Uterus (tissue), 4 donors: Measurements from ENCODE around the gene MT1H. TPM values are rescaled to one million over a fixed set of nuclear protein-coding genes. Genes with fewer than 3 reads are reported as not detected.
A peak's percentile ranks its signal among the peaks of the same experiment; 100 is the strongest.

Source experiments
- DNase-seq, 2 donors: peaks; one replicate each; pipeline ENCODE4 v3.0.0-alpha.2; 2019 to 2020
- H3K27ac ChIP-seq, 2 donors: fragments of 200-600 bp; sonication (generic); 1 replicate in 1 of 2; 2 replicates in 1 of 2; pipeline ENCODE4 v1.5.1; 2016 to 2018
- H3K27me3 ChIP-seq, 2 donors: fragments of 200-600 bp; sonication (generic); one replicate each; pipeline ENCODE4 v1.5.1; 2018 to 2019; ENCODE audit warnings: control low read depth in 1 of 2
- H3K36me3 ChIP-seq, 2 donors: fragments of 200-600 bp; sonication (generic); one replicate each; pipeline ENCODE4 v1.5.1; 2019; ENCODE audit warnings: control low read depth in 1 of 2
- H3K4me1 ChIP-seq, 2 donors: fragments of 200-600 bp; sonication (generic); one replicate each; pipeline ENCODE4 v1.5.1; 2018 to 2019; ENCODE audit warnings: control low read depth in 1 of 2
- H3K4me3 ChIP-seq, 2 donors: fragments of 200-600 bp; sonication (generic); 1 replicate in 1 of 2; 2 replicates in 1 of 2; pipeline ENCODE4 v1.5.1; 2018 to 2019; ENCODE audit warnings: mild to moderate bottlenecking in 1 of 2
- H3K9me3 ChIP-seq, 2 donors: fragments of 200-600 bp; sonication (generic); one replicate each; pipeline ENCODE4 v1.5.1; 2019; ENCODE audit warnings: control low read depth in 1 of 2
- CTCF ChIP-seq, 4 experiments: fragments of 200-600 bp in 2 of 4; fragments of 450-650 bp in 2 of 4; sonication (generic) in 2 of 4; IDR thresholded peaks; one replicate each; pipeline ENCODE4 v1.5.1; 2016 to 2019; ENCODE audit warnings: antibody characterized with exemption in 4 of 4, mild to moderate bottlenecking in 2 of 4, moderate library complexity in 1 of 4
- POLR2A ChIP-seq, 2 donors: fragments of 450-650 bp; IDR thresholded peaks; one replicate each; pipeline ENCODE4 v1.6.1; 2016; ENCODE audit warnings: antibody characterized with exemption in 2 of 2, mild to moderate bottlenecking in 1 of 2, moderate library complexity in 1 of 2
- intact Hi-C: fragments of 100-400 bp; cut with DNase I; formaldehyde crosslinking; loops from one replicate; pipeline ENCODE4 v1.15.1; 2023; ENCODE audit warnings: low total_unique reads
- total RNA-seq, 4 donors: library from RNA; depleted of rRNA in 3 of 4; stranded (reverse); fragments of >200 nt in 3 of 4; gene quantifications; one replicate each; pipeline versions ENCODE4 v1.1.0 to v1.2.4, GENCODE V29; 2014 to 2023
- donor health status: DM: yes; HTN: yes; CAD: no.

Gene MT1H
- total RNA-seq, 4 donors from 2014 or later, result not detected

- TF ChIP-seq POLR2A (IDR thresholded peaks at IDR 0.05) (no peak), CTCF (IDR thresholded peaks at IDR 0.05) (no peak)
- H3K9me3 ChIP-seq, result no peaks in the 10 kb centered on the region
- H3K36me3 ChIP-seq, result no peaks in the 10 kb centered on the region
- no peak for DNase-seq
- H3K4me1 ChIP-seq, result no peaks in the 10 kb centered on the region
- no peaks in the 10 kb centered on the region for H3K27me3 ChIP-seq
- H3K27ac ChIP-seq, result peak overlapping the region in 1 of 2 donors; percentile 81
- intact Hi-C loops, result no loop called here
- peak overlapping the region in 1 of 2 donors; percentile 55 for H3K4me3 ChIP-seq
These were observed 14.0 kb downstream of the MT1H start for GRCh38 chr16:56683424-56684172.

- H3K4me3 ChIP-seq, result no peak overlapping the region
- no peak for DNase-seq
- H3K4me1 ChIP-seq, result no peaks in the 10 kb centered on the region
- H3K9me3 ChIP-seq, result no peaks in the 10 kb centered on the region
- H3K27me3 ChIP-seq, result no peaks in the 10 kb centered on the region
- H3K36me3 ChIP-seq, result no peaks in the 10 kb centered on the region
- TF ChIP-seq POLR2A (IDR thresholded peaks at IDR 0.05) (no peak), CTCF (IDR thresholded peaks at IDR 0.05) (no peak)
- H3K27ac ChIP-seq, result no peak overlapping the region
- intact Hi-C loops, result no loop called here
These were observed 14.8 kb downstream of the MT1H start for GRCh38 chr16:56684256-56684925.

GRCh38 chr16:56684926-56685590 lies 15.4 kb downstream of the MT1H start:
- DNase-seq, result no peak
- intact Hi-C loops, result no loop called here
- Histone ChIP-seq H3K27ac (no peak overlapping the region), H3K4me1 (no peaks in the 10 kb centered on the region), H3K4me3 (no peak overlapping the region), H3K27me3 (no peaks in the 10 kb centered on the region), H3K36me3 (no peaks in the 10 kb centered on the region), H3K9me3 (no peaks in the 10 kb centered on the region)
- TF ChIP-seq POLR2A (IDR thresholded peaks at IDR 0.05) (no peak), CTCF (IDR thresholded peaks at IDR 0.05) (no peak)

GRCh38 chr16:56686758-56687157 lies 17.1 kb downstream of the MT1H start:
- no peaks in the 10 kb centered on the region for H3K4me1 ChIP-seq
- H3K27me3 ChIP-seq, result no peaks in the 10 kb centered on the region
- intact Hi-C loops, result no loop called here
- H3K27ac ChIP-seq, result no peak overlapping the region
- no peaks in the 10 kb centered on the region for H3K36me3 ChIP-seq
- H3K9me3 ChIP-seq, result no peaks in the 10 kb centered on the region
- no peak overlapping the region for H3K4me3 ChIP-seq
- TF ChIP-seq POLR2A (IDR thresholded peaks at IDR 0.05) (no peak), CTCF (IDR thresholded peaks at IDR 0.05) (no peak)
- no peak for DNase-seq

GRCh38 chr16:56688762-56689161 lies 19.1 kb downstream of the MT1H start:
- intact Hi-C loops, result no loop called here
- Histone ChIP-seq H3K27me3 (no peaks in the 10 kb centered on the region), H3K4me1 (no peaks in the 10 kb centered on the region), H3K9me3 (no peaks in the 10 kb centered on the region), H3K36me3 (no peaks in the 10 kb centered on the region), H3K4me3 (no peak overlapping the region), H3K27ac (no peak overlapping the region)
- no peak for DNase-seq
- no peak for TF ChIP-seq POLR2A (IDR thresholded peaks at IDR 0.05)
- no peak for TF ChIP-seq CTCF (IDR thresholded peaks at IDR 0.05)
